NCI-H69 (cell line): ENCODE results near the gene ITPRID2.
"Not testable (repeated sequence)": the region's sequence is repeated elsewhere in the genome, so short reads cannot be mapped to it uniquely, and the experiment has no call there.

Experiments used
- DNase-seq: peaks from one replicate; lab custom pipeline; 2025; lab: John Stamatoyannopoulos, UW

The ITPRID2 gene

GRCh38 chr2:181916726-181917718 lies 25.5 kb downstream of the ITPRID2 start:
- no peak for DNase-seq

- no peak for DNase-seq
These were observed 26.7 kb downstream of the ITPRID2 start for GRCh38 chr2:181918188-181918587.

- DNase-seq = no peak
These were observed 31.6 kb downstream of the ITPRID2 start for GRCh38 chr2:181923121-181923520.

GRCh38 chr2:181924336-181924735 lies 32.8 kb downstream of the ITPRID2 start:
- DNase-seq = no peak

GRCh38 chr2:181934694-181935093 lies 43.2 kb downstream of the ITPRID2 start:
- no peak for DNase-seq

- DNase-seq = peak; percentile 5
These were observed 45.9 kb downstream of the ITPRID2 start for GRCh38 chr2:181937473-181937872.

GRCh38 chr2:181943411-181944124 lies 52.0 kb downstream of the ITPRID2 start:
- no peak for DNase-seq

GRCh38 chr2:181944164-181944913 lies 52.8 kb downstream of the ITPRID2 start:
- DNase-seq = no peak

- no peak for DNase-seq
These were observed 53.4 kb downstream of the ITPRID2 start for GRCh38 chr2:181944914-181945291.

GRCh38 chr2:181946444-181947127 lies 55.1 kb downstream of the ITPRID2 start:
- DNase-seq = no peak

GRCh38 chr2:181947273-181947672 lies 55.7 kb downstream of the ITPRID2 start:
- no peak for DNase-seq

- no peak for DNase-seq
These were observed 56.7 kb downstream of the ITPRID2 start for GRCh38 chr2:181948227-181948626.

GRCh38 chr2:181949047-181949446 lies 57.5 kb downstream of the ITPRID2 start:
- DNase-seq = no peak

- no peak for DNase-seq
These were observed 61.1 kb downstream of the ITPRID2 start for GRCh38 chr2:181952404-181953226.

- peak; percentile 19 for DNase-seq
These were observed 62.5 kb downstream of the ITPRID2 start for GRCh38 chr2:181953881-181954537.

GRCh38 chr2:181954538-181954883 lies 63.0 kb downstream of the ITPRID2 start:
- no peak for DNase-seq

- DNase-seq = peak; percentile 16
These were observed 63.5 kb downstream of the ITPRID2 start for GRCh38 chr2:181955010-181955409.

- DNase-seq = not testable (repeated sequence)
These were observed 64.3 kb downstream of the ITPRID2 start for GRCh38 chr2:181955866-181956265.

- peak; percentile 3 for DNase-seq
These were observed 66.1 kb downstream of the ITPRID2 start for GRCh38 chr2:181957668-181958067.

- peak; percentile 28 for DNase-seq
These were observed 67.2 kb downstream of the ITPRID2 start for GRCh38 chr2:181958726-181959125.
